Coronary artery (tissue), 2 donors: Measurements from ENCODE around the gene PARVG.
A peak's percentile ranks its signal among the peaks of the same experiment; 100 is the strongest.

Experiments
- DNase-seq: peaks from one replicate; pipeline ENCODE4 v3.0.0-alpha.2; 2017; ENCODE audit warnings: low spot score
- H3K27ac ChIP-seq, 2 donors: fragments of 200-600 bp; sonication (generic); one replicate each; pipeline ENCODE4 v1.5.1; 2016 to 2019
- H3K4me3 ChIP-seq: fragments of 200-600 bp; sonication (generic); 2 replicates; pipeline ENCODE4 v1.5.1; 2016; ENCODE audit warnings: mild to moderate bottlenecking, moderate library complexity
- TF ChIP-seq, protein P1 (sequence below): fragments of 200-600 bp; sonication (generic); IDR thresholded peaks from one replicate; pipeline ENCODE4 v1.5.1; 2019; ENCODE audit warnings: antibody characterized with exemption

PARVG gene

DNA sequence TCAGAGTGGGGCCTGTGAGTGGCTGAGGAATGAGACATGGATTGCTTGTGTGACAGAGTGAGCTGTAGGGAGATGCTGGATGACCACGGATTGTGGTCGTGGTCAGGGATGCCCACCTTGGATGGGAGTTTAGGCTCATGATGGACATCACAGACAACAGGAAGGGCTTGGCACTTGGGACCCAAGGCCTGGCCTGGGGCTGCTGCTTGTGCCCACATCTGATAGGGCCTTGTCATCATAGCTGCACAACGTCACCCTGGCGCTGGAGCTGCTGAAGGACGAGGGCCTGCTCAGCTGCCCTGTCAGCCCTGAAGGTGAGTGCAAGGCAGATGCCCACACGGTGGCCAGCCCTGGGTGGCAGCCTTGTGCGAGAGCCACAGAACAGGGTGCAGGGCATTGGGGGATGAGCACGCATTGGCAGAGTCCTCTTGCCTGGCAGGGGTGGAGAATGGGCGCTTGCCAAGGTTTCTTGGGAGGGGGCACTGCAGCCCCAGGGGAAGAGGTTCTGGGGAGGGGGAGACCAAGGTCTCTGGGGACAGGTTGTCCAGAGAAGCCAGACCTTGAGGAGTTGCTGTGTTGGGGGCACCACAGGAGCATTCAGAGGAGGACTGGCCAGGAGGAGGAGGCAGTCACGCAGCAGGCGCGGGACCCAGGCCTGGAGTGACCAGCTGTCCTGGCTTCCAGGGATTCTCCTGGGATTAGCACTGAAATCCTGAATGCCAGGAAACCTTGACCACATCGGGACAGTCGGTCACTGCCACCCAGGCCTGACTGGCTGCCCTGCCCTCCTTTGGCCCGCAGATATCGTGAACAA is 25.0 kb downstream of the PARVG start:
- Histone ChIP-seq H3K4me3 (no peak overlapping the region), H3K27ac (no peak overlapping the region)
- no peak for DNase-seq
- TF ChIP-seq, protein P1, sequence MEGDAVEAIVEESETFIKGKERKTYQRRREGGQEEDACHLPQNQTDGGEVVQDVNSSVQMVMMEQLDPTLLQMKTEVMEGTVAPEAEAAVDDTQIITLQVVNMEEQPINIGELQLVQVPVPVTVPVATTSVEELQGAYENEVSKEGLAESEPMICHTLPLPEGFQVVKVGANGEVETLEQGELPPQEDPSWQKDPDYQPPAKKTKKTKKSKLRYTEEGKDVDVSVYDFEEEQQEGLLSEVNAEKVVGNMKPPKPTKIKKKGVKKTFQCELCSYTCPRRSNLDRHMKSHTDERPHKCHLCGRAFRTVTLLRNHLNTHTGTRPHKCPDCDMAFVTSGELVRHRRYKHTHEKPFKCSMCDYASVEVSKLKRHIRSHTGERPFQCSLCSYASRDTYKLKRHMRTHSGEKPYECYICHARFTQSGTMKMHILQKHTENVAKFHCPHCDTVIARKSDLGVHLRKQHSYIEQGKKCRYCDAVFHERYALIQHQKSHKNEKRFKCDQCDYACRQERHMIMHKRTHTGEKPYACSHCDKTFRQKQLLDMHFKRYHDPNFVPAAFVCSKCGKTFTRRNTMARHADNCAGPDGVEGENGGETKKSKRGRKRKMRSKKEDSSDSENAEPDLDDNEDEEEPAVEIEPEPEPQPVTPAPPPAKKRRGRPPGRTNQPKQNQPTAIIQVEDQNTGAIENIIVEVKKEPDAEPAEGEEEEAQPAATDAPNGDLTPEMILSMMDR, result no peak

DNA sequence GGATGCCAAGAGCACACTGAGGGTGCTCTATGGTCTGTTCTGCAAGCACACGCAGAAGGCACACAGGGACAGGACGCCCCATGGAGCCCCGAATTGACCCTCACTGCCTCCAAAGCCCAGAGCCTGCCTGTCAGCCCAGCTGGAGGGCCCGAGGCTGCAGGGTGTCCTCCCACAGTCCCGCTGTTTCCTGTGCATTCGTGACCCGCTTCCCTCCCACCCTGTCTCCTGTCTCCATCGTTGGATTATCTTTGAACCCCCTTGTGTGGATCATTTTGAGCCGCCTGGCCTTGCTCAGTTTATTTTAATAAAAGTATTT is 25.6 kb downstream of the PARVG start:
- no peak overlapping the region for H3K4me3 ChIP-seq
- DNase-seq, result no peak
- no peak overlapping the region for H3K27ac ChIP-seq
- TF ChIP-seq, protein P1, result no peak

GRCh38 chr22:44206696-44207095 is 26.0 kb downstream of the PARVG start:
- TF ChIP-seq, protein P1, result no peak
- no peak overlapping the region for H3K4me3 ChIP-seq
- DNase-seq, result no peak
- no peak overlapping the region for H3K27ac ChIP-seq

DNA sequence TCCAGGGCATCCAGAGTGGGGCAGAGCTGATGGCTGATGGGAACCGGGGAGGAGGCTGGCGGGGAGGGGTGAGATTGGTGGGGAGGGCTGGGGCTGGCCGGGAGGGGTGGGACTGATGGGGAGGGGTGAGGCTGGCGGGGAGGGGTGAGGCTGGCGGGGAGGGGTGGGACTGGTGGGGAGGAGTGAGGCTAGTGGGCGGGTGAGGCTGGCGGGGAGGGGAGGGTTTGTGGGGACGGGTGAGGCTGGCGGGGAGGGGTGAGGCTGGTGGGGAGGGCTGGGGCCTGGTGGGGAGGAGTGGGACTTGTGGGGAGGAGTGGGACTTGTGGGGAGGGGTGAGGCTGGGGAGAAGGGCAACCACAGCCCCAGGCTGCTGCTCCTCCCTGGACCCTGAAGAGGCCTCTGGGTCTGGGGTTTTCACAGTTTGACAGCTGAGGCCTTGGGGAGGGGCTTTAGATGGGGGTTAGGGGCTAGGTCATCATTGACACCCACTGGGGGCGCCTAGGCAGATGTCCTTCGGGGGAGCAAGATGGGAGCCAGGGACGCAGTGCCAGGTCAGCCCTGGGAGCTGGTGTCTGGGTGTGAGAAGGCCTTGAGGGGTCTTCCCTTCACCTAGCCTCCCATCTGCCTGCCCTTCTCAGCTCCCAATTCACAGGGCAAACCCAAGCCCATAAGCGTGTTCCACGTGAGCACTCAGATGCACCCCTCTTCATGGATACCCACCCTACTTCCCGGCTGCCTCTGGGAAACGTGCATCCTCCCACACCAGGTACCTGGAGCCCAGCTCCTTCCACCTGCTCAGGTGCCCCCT is 26.7 kb downstream of the PARVG start:
- Histone ChIP-seq H3K27ac (no peak overlapping the region), H3K4me3 (no peak overlapping the region)
- DNase-seq, result no peak
- TF ChIP-seq, protein P1, result no peak

GRCh38 chr22:44207981-44208317 is 27.2 kb downstream of the PARVG start:
- Histone ChIP-seq H3K4me3 (no peak overlapping the region), H3K27ac (no peak overlapping the region)
- TF ChIP-seq, protein P1, result no peak
- DNase-seq, result peak; percentile 52

- Histone ChIP-seq H3K4me3 (no peak overlapping the region), H3K27ac (no peak overlapping the region)
- DNase-seq, result no peak
- TF ChIP-seq, protein P1, result no peak
Measured at GRCh38 chr22:44209343-44209742, 28.6 kb downstream of the PARVG start.

DNA sequence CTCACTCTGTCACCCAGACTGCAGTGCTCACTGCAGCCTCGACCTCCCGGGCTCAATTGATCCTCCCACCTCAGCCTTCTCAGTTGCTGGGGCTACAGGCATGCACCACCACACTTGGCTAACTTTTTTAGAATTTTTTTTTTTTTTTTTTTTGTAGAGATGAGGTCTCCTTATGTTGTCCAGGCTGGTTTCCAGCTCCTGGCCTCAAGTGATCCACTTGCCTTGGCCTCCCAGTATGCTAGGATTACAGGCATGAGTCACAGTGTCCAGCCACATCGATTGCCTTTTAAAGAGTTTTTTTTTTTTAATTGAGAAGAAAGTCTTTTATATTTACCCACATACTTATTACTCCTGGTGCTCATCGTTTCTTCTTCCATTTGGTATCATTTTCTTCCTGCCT is 30.0 kb downstream of the PARVG start:
- TF ChIP-seq, protein P1, result no peak
- Histone ChIP-seq H3K4me3 (no peak overlapping the region), H3K27ac (no peak overlapping the region)

More for the DNA sequence above, 30.0 kb downstream of the PARVG start:
- peak; percentile 9 for DNase-seq
